Stimulated activated naive B cell treated with anti-CD40 and anti-IgM and Interleukin-4, amounts not matched to agents 10 μg/mL and 1 μg/mL and 100 μg/mL, for 72 hours (primary cell): ENCODE results near the gene ART1.
"Not testable (repeated sequence)": the region's sequence is repeated elsewhere in the genome, so short reads cannot be mapped to it uniquely, and the experiment has no call there.

Source experiments
- ATAC-seq, 2 donors: fragments of 150-1000 bp; cut with Tn5 transposase; replicated peaks; 2 replicates each; pipeline ENCODE4 v1.10.0; 2021; ENCODE audit warnings: moderate library complexity in 1 of 2
- DNase-seq: peaks from one replicate; pipeline ENCODE4 v3.0.0; 2021
- H3K27ac Mint-ChIP-seq: one replicate; pipeline ENCODE4 v1.8.0; 2022; ENCODE audit warnings: mild to moderate bottlenecking, mixed read lengths
- H3K27me3 Mint-ChIP-seq, 2 donors: one replicate each; pipeline ENCODE4 v1.8.0; 2022; ENCODE audit warnings: mixed read lengths in 2 of 2
- H3K36me3 Mint-ChIP-seq, 2 donors: one replicate each; pipeline ENCODE4 v1.8.0; 2022; ENCODE audit warnings: mixed read lengths in 2 of 2, mild to moderate bottlenecking in 1 of 2
- H3K4me1 Mint-ChIP-seq, 2 donors: one replicate each; pipeline ENCODE4 v1.8.0; 2022; ENCODE audit warnings: mixed read lengths in 2 of 2, mild to moderate bottlenecking in 1 of 2
- H3K4me3 Mint-ChIP-seq, 2 donors: one replicate each; pipeline ENCODE4 v1.8.0; 2022; ENCODE audit warnings: mild to moderate bottlenecking in 2 of 2, mixed read lengths in 2 of 2, moderate library complexity in 1 of 2
- H3K9me3 Mint-ChIP-seq, 2 donors: one replicate each; pipeline ENCODE4 v1.8.0; 2022; ENCODE audit warnings: mixed read lengths in 2 of 2, mild to moderate bottlenecking in 1 of 2

The ART1 gene

DNA sequence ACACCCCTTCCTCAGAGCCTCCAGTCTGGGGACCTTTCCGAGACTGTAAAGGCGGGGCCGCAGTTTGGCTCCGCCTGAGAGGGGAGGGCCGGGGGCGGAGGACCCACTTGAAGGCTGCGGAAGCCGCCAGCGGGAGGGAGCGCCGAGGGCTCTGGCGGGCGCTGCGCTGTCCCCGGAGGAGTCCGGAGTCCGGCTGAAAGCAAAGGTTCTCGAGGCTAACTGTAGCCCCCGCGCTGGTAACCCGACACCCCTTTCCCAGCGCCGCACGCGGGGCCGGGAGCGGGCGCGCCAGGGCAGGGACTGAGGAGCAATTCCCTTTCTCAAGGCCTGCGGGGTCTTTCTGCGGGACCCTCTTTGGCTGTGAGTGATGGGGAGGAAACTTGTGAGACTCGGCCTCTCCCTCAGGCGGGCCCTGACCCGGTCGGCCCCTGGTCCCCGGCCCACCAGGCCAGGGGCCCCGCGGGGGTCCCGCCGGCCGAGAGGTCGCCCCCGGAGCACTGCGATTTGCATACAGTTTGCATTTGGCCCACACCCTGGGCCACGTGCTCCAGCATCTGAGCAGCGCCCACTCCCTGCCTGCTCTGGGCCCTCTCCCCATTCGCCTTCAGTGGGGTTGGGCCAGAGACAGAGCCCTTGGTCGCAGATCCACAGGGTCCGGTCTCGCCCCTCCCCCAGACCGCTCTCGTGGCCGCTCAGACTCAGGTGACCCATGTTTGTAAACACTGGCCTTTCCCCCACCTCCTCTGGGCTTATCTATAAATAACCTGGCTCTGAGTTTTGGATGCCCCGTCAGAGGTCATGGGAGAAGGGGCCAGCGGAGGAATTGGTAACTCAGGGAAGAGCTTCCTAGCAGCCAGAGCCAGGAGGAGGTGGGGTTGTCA, 2.6 kb upstream of the ART1 start:
- ATAC-seq, result peak; percentile 79 to 86
- Mint-ChIP-seq H3K36me3 (peaks cover 3 to 4% of the 10 kb centered on the region in 2 donors), H3K4me1 (peaks cover 5 to 12% of the 10 kb centered on the region in 2 donors), H3K27me3 (peaks cover 50 to 69% of the 10 kb centered on the region in 2 donors), H3K9me3 (peaks cover 4% of the 10 kb centered on the region in 2 donors), H3K4me3 (peak overlapping the region; percentile 79 to 81), H3K27ac (no peak overlapping the region)
- peak; percentile 26 for DNase-seq

DNA sequence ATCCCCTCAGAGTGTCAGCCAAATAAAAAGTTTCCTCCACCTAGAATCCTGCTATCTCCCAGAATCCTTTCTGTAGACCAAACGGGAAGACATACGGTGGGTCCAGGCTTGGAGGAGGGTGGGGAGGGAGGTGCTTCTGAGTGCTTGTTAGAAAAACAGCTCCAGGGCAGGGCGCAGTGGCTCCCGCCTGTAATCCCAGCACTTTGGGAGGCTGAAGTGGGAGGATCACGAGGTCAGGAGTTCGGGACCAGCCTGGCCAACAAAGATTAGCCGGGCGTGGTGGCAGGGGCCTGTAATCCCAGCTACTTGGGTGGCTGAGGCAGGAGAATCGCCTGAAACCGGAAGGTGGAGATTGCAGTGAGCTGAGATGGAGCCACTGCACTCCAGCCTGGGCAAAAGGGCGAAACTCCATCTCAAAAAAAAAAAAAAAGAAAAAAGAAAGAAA, 1.8 kb upstream of the ART1 start:
- DNase-seq, H3K4me3 Mint-ChIP-seq, H3K27ac Mint-ChIP-seq: not testable (repeated sequence)

DNA sequence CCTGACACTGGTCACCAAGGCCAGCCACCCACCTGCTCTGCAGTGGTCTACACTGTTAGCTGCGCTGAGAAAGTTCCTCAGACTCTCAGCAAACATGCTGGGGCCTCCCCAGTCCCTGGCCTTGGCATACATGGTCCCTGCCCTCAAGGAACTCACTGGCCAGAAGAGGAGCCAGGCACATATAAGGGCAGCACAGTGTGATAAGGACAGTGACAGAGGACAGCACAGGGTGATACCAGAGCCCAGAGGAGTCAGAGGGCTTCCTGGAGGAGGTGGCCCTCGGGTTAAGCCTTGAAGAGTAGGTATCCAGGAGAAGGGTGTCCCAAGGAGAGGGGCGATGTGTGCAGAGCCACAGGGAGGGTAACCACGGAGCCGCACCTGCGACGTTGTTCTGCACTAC, 624 bp downstream of the ART1 start:
- peaks cover 5 to 12% of the 10 kb centered on the region in 2 donors for H3K4me1 Mint-ChIP-seq
- peaks cover 3 to 4% of the 10 kb centered on the region in 2 donors for H3K36me3 Mint-ChIP-seq
- H3K27me3 Mint-ChIP-seq, result peaks cover 58 to 76% of the 10 kb centered on the region in 2 donors
- no peak overlapping the region for H3K27ac Mint-ChIP-seq
- no peak for DNase-seq
- ATAC-seq, result no peak
- H3K4me3 Mint-ChIP-seq, result no peak overlapping the region
- H3K9me3 Mint-ChIP-seq, result peaks cover 4% of the 10 kb centered on the region in 2 donors

More for the DNA sequence above, 1.8 kb upstream of the ART1 start:
- not testable (repeated sequence) for H3K36me3 Mint-ChIP-seq, ATAC-seq, H3K9me3 Mint-ChIP-seq
- Mint-ChIP-seq H3K4me1 (peaks cover 5 to 12% of the 10 kb centered on the region in 2 donors), H3K27me3 (peaks cover 51 to 73% of the 10 kb centered on the region in 2 donors)

GRCh38 chr11:3648843-3649242, 3.9 kb downstream of the ART1 start:
- not testable (repeated sequence) for DNase-seq, ATAC-seq, H3K27ac Mint-ChIP-seq, H3K36me3 Mint-ChIP-seq, H3K4me1 Mint-ChIP-seq, H3K4me3 Mint-ChIP-seq, H3K9me3 Mint-ChIP-seq
- peaks cover 55 to 71% of the 10 kb centered on the region in 2 donors for H3K27me3 Mint-ChIP-seq

- not testable (repeated sequence) for DNase-seq, H3K36me3 Mint-ChIP-seq, ATAC-seq, H3K4me3 Mint-ChIP-seq, H3K9me3 Mint-ChIP-seq, H3K4me1 Mint-ChIP-seq, H3K27ac Mint-ChIP-seq
- peaks cover 50 to 68% of the 10 kb centered on the region in 2 donors for H3K27me3 Mint-ChIP-seq
These were observed 4.4 kb downstream of the ART1 start for GRCh38 chr11:3649374-3649773.

GRCh38 chr11:3652514-3652913, 7.6 kb downstream of the ART1 start:
- H3K27me3 Mint-ChIP-seq, result peaks cover 32 to 47% of the 10 kb centered on the region in 2 donors
- ATAC-seq, DNase-seq, H3K4me1 Mint-ChIP-seq, H3K9me3 Mint-ChIP-seq, H3K36me3 Mint-ChIP-seq, H3K4me3 Mint-ChIP-seq, H3K27ac Mint-ChIP-seq: not testable (repeated sequence)

- Mint-ChIP-seq H3K9me3 (no peaks in the 10 kb centered on the region), H3K4me1 (no peaks in the 10 kb centered on the region), H3K4me3 (no peak overlapping the region), H3K27me3 (peaks cover 13 to 27% of the 10 kb centered on the region in 2 donors), H3K36me3 (no peaks in the 10 kb centered on the region), H3K27ac (no peak overlapping the region)
- no peak for ATAC-seq
- no peak for DNase-seq
These were observed 10.6 kb downstream of the ART1 start for GRCh38 chr11:3655547-3655946.

DNA sequence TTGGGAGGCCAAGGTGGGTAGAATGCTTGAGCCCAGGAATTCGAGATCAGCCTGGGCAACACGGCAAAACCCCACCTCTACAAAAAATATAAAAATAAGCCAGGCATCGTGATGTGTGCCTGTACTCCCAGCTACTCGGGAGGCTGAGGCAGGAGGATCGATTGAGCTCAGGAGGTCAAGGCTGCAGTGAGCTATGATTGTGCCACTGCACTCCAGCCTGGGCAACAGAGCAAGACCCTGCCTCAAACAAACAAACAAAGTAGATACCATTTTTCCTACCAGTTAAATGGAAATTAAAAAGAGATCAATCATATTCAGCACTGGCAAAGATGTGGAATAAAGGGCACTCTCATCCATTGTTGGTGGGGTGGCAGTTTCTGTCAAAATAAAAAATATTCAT, 12.4 kb downstream of the ART1 start:
- ATAC-seq, H3K27ac Mint-ChIP-seq, H3K9me3 Mint-ChIP-seq, H3K36me3 Mint-ChIP-seq, H3K4me1 Mint-ChIP-seq, H3K4me3 Mint-ChIP-seq, DNase-seq: not testable (repeated sequence)
- H3K27me3 Mint-ChIP-seq, result peaks cover 5 to 11% of the 10 kb centered on the region in 2 donors

- H3K36me3 Mint-ChIP-seq, result peaks cover 0 to 4% of the 10 kb centered on the region in 2 donors
- no peaks in the 10 kb centered on the region for H3K4me1 Mint-ChIP-seq
- peaks cover 5 to 11% of the 10 kb centered on the region in 2 donors for H3K27me3 Mint-ChIP-seq
- ATAC-seq, result no peak
- no peak overlapping the region for H3K4me3 Mint-ChIP-seq
- no peaks in the 10 kb centered on the region for H3K9me3 Mint-ChIP-seq
- no peak overlapping the region for H3K27ac Mint-ChIP-seq
- no peak for DNase-seq
These were observed 13.3 kb downstream of the ART1 start for GRCh38 chr11:3658252-3658651.

GRCh38 chr11:3659595-3660515, 14.9 kb downstream of the ART1 start:
- no peak for DNase-seq
- Mint-ChIP-seq H3K4me3 (no peak overlapping the region), H3K9me3 (no peaks in the 10 kb centered on the region), H3K4me1 (no peaks in the 10 kb centered on the region), H3K27me3 (peaks cover 5 to 11% of the 10 kb centered on the region in 2 donors), H3K36me3 (peaks cover 10 to 15% of the 10 kb centered on the region in 2 donors), H3K27ac (no peak overlapping the region)
- ATAC-seq, result no peak

DNA sequence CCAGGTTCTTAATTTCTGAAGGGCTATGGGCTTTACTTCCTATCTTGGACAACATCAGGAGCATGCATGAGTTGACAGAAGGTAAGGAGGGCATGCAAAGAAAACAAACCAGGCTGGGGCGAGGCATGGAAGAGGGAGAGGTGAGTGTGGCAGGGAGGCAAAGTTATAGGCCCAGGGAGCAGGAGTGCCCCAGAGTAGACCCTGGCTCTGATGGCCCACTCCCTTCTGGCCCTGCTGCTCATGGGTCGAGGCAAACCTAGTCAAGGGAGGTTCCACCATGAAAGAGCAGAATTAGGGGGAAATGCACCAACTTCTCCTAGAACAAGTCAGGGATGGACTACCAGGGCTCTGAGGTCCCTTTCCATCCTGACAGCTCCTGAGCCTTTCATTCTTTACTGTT, 16.0 kb downstream of the ART1 start:
- Mint-ChIP-seq H3K27me3 (peaks cover 5 to 7% of the 10 kb centered on the region in 2 donors), H3K9me3 (no peaks in the 10 kb centered on the region), H3K27ac (no peak overlapping the region), H3K36me3 (peaks cover 18 to 26% of the 10 kb centered on the region in 2 donors), H3K4me1 (no peaks in the 10 kb centered on the region), H3K4me3 (no peak overlapping the region)
- ATAC-seq (no peak), DNase-seq (no peak)

DNA sequence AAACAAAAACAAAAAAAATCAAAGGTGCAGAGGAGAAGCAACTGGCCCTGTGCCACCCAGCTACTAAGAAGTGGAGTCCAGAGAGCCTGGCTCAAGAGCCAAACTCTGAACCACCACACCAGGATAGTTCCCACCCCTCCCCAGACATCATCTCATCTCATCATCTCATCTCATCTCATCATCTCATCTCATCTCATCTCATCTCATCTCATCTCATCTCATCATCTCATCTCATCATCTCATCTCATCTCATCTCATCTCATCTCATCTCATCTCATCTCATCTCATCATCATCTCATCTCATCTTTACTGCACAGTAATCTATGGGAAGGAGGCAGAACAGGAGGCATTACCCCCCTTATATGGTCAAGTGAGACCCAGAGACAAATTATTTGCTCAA, 17.9 kb downstream of the ART1 start:
- Mint-ChIP-seq H3K27me3 (peaks cover 5 to 7% of the 10 kb centered on the region in 2 donors), H3K27ac (no peak overlapping the region), H3K4me1 (no peaks in the 10 kb centered on the region), H3K4me3 (no peak overlapping the region), H3K36me3 (peaks cover 22 to 35% of the 10 kb centered on the region in 2 donors), H3K9me3 (no peaks in the 10 kb centered on the region)
- DNase-seq (no peak), ATAC-seq (no peak)

GRCh38 chr11:3664032-3664630, 19.2 kb downstream of the ART1 start:
- DNase-seq (no peak), ATAC-seq (no peak)
- H3K9me3 Mint-ChIP-seq, result no peaks in the 10 kb centered on the region
- no peaks in the 10 kb centered on the region for H3K4me1 Mint-ChIP-seq
- no peak overlapping the region for H3K4me3 Mint-ChIP-seq
- peak overlapping the region; percentile 32 for H3K27ac Mint-ChIP-seq
- peaks cover 29 to 47% of the 10 kb centered on the region in 2 donors for H3K36me3 Mint-ChIP-seq
- H3K27me3 Mint-ChIP-seq, result no peaks in the 10 kb centered on the region
